IMR-90 (cell line): ENCODE data around the gene NEURL1B. TPM values are rescaled to one million over a fixed set of nuclear protein-coding genes. Genes with fewer than 3 reads are reported as not detected.

Source experiments
- ATAC-seq: fragments of 200-7000 bp; cut with Tn5 transposase; 2 replicates; pipeline ENCODE4 v1.9.1; 2020; ENCODE audit warnings: low read depth, mild to moderate bottlenecking, moderate library complexity
- BruUV-seq: library from RNA; stranded (reverse); fragments of 400-500 nt; replicated peaks from 2 replicates; lab custom pipeline; 2021; lab: Mats Ljungman, UMichigan
- CTCF ChIA-PET: fragments of 300-600 bp; formaldehyde crosslinking; extraction: SDS; loops from one replicate; lab custom pipeline; 2021; ENCODE audit warnings: antibody characterized with exemption; lab: Yijun Ruan, JAX
- POLR2A ChIA-PET: fragments of 300-600 bp; sonication (Branson Sonifier 250); formaldehyde crosslinking; loops from one replicate; lab custom pipeline; 2022; ENCODE audit warnings: antibody characterized with exemption; ENCODE audit not compliant: unreplicated experiment; lab: Charles Lee
- DNase-seq: peaks from one replicate; pipeline ENCODE4 v3.0.0; 2013
- H2AFZ ChIP-seq: replicated peaks from 2 replicates; pipeline ENCODE3; 2013; ENCODE audit warnings: low read length, mild to moderate bottlenecking; ENCODE audit not compliant: poor library complexity
- H2AK5ac ChIP-seq: 2 replicates; pipeline ENCODE4 v1.6.1; 2013; ENCODE audit warnings: low read depth, low read length, inconsistent platforms
- H2AK9ac ChIP-seq: replicated peaks from 2 replicates; pipeline ENCODE3; 2013; ENCODE audit warnings: mild to moderate bottlenecking, low read depth, low read length, moderate library complexity; ENCODE audit not compliant: poor library complexity
- H2BK120ac ChIP-seq: 2 replicates; pipeline ENCODE4 v1.6.1; 2013; ENCODE audit warnings: low read depth, low read length, inconsistent platforms
- H2BK15ac ChIP-seq: 3 replicates; pipeline ENCODE4 v1.6.1; 2013; ENCODE audit warnings: low read depth, low read length, inconsistent platforms
- H2BK20ac ChIP-seq: 2 replicates; pipeline ENCODE4 v1.6.1; 2013; ENCODE audit warnings: low read depth, mild to moderate bottlenecking, inconsistent platforms, low read length, moderate library complexity
- H2BK5ac ChIP-seq: 2 replicates; pipeline ENCODE4 v1.6.1; 2013; ENCODE audit warnings: mild to moderate bottlenecking, low read depth, low read length, inconsistent platforms; ENCODE audit not compliant: poor library complexity, severe bottlenecking
- H3K14ac ChIP-seq: replicated peaks from 2 replicates; pipeline ENCODE4 v1.6.1; 2013; ENCODE audit warnings: low read depth, low read length, inconsistent platforms
- H3K18ac ChIP-seq: 2 replicates; pipeline ENCODE4 v1.6.1; 2013; ENCODE audit warnings: low read depth, low read length, control low read depth
- H3K23ac ChIP-seq: 2 replicates; pipeline ENCODE4 v1.6.1; 2013; ENCODE audit warnings: low read depth, low read length, inconsistent platforms
- H3K27ac ChIP-seq: 2 replicates; pipeline ENCODE4 v1.5.1; 2013; ENCODE audit warnings: mild to moderate bottlenecking, control low read depth, low read length; ENCODE audit not compliant: insufficient read depth
- H3K27me3 ChIP-seq: 2 replicates; pipeline ENCODE4 v1.6.1; 2013; ENCODE audit warnings: low read length; ENCODE audit not compliant: control insufficient read depth, insufficient read depth
- H3K36me3 ChIP-seq: 2 replicates; pipeline ENCODE4 v1.6.1; 2013; ENCODE audit warnings: low read length, mixed read lengths; ENCODE audit not compliant: control insufficient read depth, insufficient read depth
- H3K4ac ChIP-seq: 2 replicates; pipeline ENCODE4 v1.6.1; 2013; ENCODE audit warnings: low read depth, low read length, inconsistent platforms
- H3K4me1 ChIP-seq: 2 replicates; pipeline ENCODE4 v1.6.1; 2013; ENCODE audit warnings: low read length, mixed read lengths; ENCODE audit not compliant: control insufficient read depth, insufficient read depth
- H3K4me2 ChIP-seq: 2 replicates; pipeline ENCODE4 v1.6.1; 2013; ENCODE audit warnings: low read depth, mild to moderate bottlenecking, control low read depth, low read length, moderate library complexity
- H3K4me3 ChIP-seq: 2 replicates; pipeline ENCODE4 v1.5.1; 2013; ENCODE audit warnings: low read depth, mild to moderate bottlenecking, control low read depth, low read length, moderate library complexity; ENCODE audit not compliant: insufficient read depth
- H3K56ac ChIP-seq: 2 replicates; pipeline ENCODE4 v1.6.1; 2013; ENCODE audit warnings: low read length, inconsistent platforms; ENCODE audit not compliant: insufficient read depth; ENCODE audit errors: extremely low read depth
- H3K79me1 ChIP-seq, 2 experiments: 2 replicates each; pipeline ENCODE4 v1.6.1; 2013; ENCODE audit warnings: low read length in 2 of 2, inconsistent platforms in 1 of 2, low read depth in 1 of 2
- H3K9ac ChIP-seq: 2 replicates; pipeline ENCODE4 v1.6.1; 2013; ENCODE audit warnings: low read depth, low read length, control low read depth
- H3K9me1 ChIP-seq: 2 replicates; pipeline ENCODE4 v1.6.1; 2013; ENCODE audit warnings: low read length, inconsistent platforms; ENCODE audit not compliant: insufficient read depth
- H3K9me3 ChIP-seq: 2 replicates; pipeline ENCODE4 v1.6.1; 2013; ENCODE audit warnings: low read length; ENCODE audit not compliant: control insufficient read depth, insufficient read depth
- H4K20me1 ChIP-seq: 2 replicates; pipeline ENCODE4 v1.6.1; 2013; ENCODE audit warnings: low read length, inconsistent platforms; ENCODE audit not compliant: insufficient read depth
- H4K5ac ChIP-seq: 2 replicates; pipeline ENCODE4 v1.6.1; 2013; ENCODE audit warnings: mild to moderate bottlenecking, low read depth, low read length, control low read depth
- H4K8ac ChIP-seq, 2 experiments: 2 replicates each; pipeline ENCODE4 v1.6.1; 2013; ENCODE audit warnings: low read depth in 2 of 2, low read length in 2 of 2, control low read depth in 1 of 2, inconsistent platforms in 1 of 2
- H4K91ac ChIP-seq: 2 replicates; pipeline ENCODE4 v1.6.1; 2013; ENCODE audit warnings: low read depth, low read length, inconsistent platforms; ENCODE audit not compliant: insufficient read depth
- FOS ChIP-seq: fragments of 150-350 bp; IDR thresholded peaks from 2 replicates; pipeline ENCODE4 v1.6.1; 2016; ENCODE audit warnings: low read depth, low read length
- NFE2L2 ChIP-seq: fragments of 150-350 bp; IDR thresholded peaks from 2 replicates; pipeline ENCODE4 v1.6.1; 2016; ENCODE audit warnings: low read depth, mild to moderate bottlenecking, low read length
- WGBS, 2 experiments: methylation state at CpG; one replicate each; pipeline versions ENCODE4 v1.1.5 to v1.1.7; 2013; ENCODE audit warnings: missing lambda C conversion rate in 2 of 2; ENCODE audit not compliant: insufficient read length in 1 of 2; ENCODE audit errors: extremely low coverage in 2 of 2; 5-methylcytosine and 5-hydroxymethylcytosine counted together
- dilution Hi-C: fragments of 300-500 bp; cut with HindIII; formaldehyde crosslinking; loops from one replicate; pipeline ENCODE4 v1.14.3; 2018; ENCODE audit warnings: low sequenced_read_pairs; ENCODE audit not compliant: unreplicated experiment
- in situ Hi-C: fragments of 300-500 bp; cut with MboI; formaldehyde crosslinking; loops from 3 replicates; pipeline ENCODE4 v1.14.3; 2019; ENCODE audit warnings: low sequenced_read_pairs, inconsistent platforms, mixed read lengths
- intact Hi-C: fragments of 100-400 bp; cut with micrococcal nuclease; formaldehyde crosslinking; loops from 2 replicates; pipeline ENCODE4 v1.10.0; 2022
- polyA plus RNA-seq, 3 experiments: library from polyadenylated mRNA; depleted of rRNA; stranded (reverse); fragments of >200 nt; gene quantifications; 2 replicates each; pipeline ENCODE4 v1.2.3, GENCODE V29; 2012; ENCODE audit warnings: low replicate concordance in 1 of 3
- total RNA-seq: library from RNA; depleted of rRNA; stranded (reverse); fragments of >200 nt; gene quantifications from 2 replicates; pipeline ENCODE4 v1.2.3, GENCODE V29; 2012
- TF ChIP-seq, protein P1 (sequence below): fragments of 150-350 bp; IDR thresholded peaks from 2 replicates; pipeline ENCODE4 v1.6.1; 2016; ENCODE audit warnings: low read depth, mild to moderate bottlenecking, low read length, moderate library complexity, borderline replicate concordance
- TF ChIP-seq, protein P2 (sequence below): conservative IDR thresholded peaks from 2 replicates; pipeline ENCODE4 v1.5.1; 2012; ENCODE audit warnings: mild to moderate bottlenecking, low read depth, low read length, improper control_type of control experiment

Gene NEURL1B
- total and polyA plus RNA-seq, 2 of the 4 experiments (the other 2 are of a cell fraction): 1.8 to 2.8 TPM

DNA sequence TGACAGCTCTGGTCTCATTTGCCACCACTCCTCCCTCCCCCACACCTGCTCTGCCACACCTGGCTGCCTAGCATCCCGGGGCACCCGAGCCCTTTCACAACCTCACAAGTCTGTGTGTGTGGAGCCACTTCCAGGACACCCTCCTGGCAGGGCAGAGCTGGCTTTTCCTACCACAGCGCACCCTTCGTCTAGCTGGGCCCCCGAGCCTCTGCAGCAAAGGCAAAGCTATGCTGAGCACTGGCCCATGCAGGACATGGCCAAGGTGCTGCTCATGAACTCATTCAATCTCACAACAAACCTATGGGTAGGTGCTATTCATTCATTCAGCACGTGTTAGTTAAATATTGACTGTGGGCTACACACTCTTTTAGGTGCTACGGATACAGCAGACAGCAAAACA, 86.5 kb downstream of the NEURL1B start:
- POLR2A ChIA-PET: no interaction called here
- no peak overlapping the region for H3K4me3 ChIP-seq
- TF ChIP-seq, protein P1, sequence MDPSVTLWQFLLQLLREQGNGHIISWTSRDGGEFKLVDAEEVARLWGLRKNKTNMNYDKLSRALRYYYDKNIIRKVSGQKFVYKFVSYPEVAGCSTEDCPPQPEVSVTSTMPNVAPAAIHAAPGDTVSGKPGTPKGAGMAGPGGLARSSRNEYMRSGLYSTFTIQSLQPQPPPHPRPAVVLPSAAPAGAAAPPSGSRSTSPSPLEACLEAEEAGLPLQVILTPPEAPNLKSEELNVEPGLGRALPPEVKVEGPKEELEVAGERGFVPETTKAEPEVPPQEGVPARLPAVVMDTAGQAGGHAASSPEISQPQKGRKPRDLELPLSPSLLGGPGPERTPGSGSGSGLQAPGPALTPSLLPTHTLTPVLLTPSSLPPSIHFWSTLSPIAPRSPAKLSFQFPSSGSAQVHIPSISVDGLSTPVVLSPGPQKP: no peak
- no peak for TF ChIP-seq FOS
- TF ChIP-seq, protein P2, sequence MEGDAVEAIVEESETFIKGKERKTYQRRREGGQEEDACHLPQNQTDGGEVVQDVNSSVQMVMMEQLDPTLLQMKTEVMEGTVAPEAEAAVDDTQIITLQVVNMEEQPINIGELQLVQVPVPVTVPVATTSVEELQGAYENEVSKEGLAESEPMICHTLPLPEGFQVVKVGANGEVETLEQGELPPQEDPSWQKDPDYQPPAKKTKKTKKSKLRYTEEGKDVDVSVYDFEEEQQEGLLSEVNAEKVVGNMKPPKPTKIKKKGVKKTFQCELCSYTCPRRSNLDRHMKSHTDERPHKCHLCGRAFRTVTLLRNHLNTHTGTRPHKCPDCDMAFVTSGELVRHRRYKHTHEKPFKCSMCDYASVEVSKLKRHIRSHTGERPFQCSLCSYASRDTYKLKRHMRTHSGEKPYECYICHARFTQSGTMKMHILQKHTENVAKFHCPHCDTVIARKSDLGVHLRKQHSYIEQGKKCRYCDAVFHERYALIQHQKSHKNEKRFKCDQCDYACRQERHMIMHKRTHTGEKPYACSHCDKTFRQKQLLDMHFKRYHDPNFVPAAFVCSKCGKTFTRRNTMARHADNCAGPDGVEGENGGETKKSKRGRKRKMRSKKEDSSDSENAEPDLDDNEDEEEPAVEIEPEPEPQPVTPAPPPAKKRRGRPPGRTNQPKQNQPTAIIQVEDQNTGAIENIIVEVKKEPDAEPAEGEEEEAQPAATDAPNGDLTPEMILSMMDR: no peak
- TF ChIP-seq NFE2L2: no peak
- H3K27ac ChIP-seq: no peak overlapping the region
- 0 out of 2 replicates have a peak overlapping the region, but pooled peaks have one; percentile 20 for H2AK5ac ChIP-seq
- no peak overlapping the region for H2BK5ac ChIP-seq
- H3K9me1 ChIP-seq: 0 out of 2 replicates have a peak, but pooled peaks cover 1% of the 10 kb centered on the region
- no peak overlapping the region for H2BK15ac ChIP-seq
- H2AK9ac ChIP-seq: no peak overlapping the region
- no peaks in the 10 kb centered on the region for H3K9me3 ChIP-seq
- H3K79me1 ChIP-seq: no peaks in the 10 kb centered on the region
- DNase-seq (no peak), ATAC-seq (no peak)
- H3K9ac ChIP-seq: no peak overlapping the region
- dilution Hi-C loops (no loop called here), in situ Hi-C loops (no loop called here), intact Hi-C loops (no loop called here)
- no peak overlapping the region for H4K91ac ChIP-seq
- H3K4ac ChIP-seq: no peak overlapping the region
- no peak overlapping the region for H2BK120ac ChIP-seq
- no peak overlapping the region for H3K18ac ChIP-seq
- H2AFZ ChIP-seq: no peak overlapping the region
- CTCF ChIA-PET: no interaction called here
- H3K14ac ChIP-seq: no peak overlapping the region
- H3K4me2 ChIP-seq: no peak overlapping the region
- H4K20me1 ChIP-seq: no peaks in the 10 kb centered on the region
- no TSS peak for BruUV-seq
- no peak overlapping the region for H3K23ac ChIP-seq
- no peaks in the 10 kb centered on the region for H3K36me3 ChIP-seq
- no peaks in the 10 kb centered on the region for H3K4me1 ChIP-seq
- 50% methylated on average over 2 of the region's 7 CpGs; no CpG with 5 or more reads in 1 of the 2 experiments for WGBS, 2 experiments
- no peak overlapping the region for H2BK20ac ChIP-seq
- H3K27me3 ChIP-seq: peaks cover 5% of the 10 kb centered on the region; the same call in 1 of the 2 replicates
- H3K56ac ChIP-seq: no peak overlapping the region
- H4K5ac ChIP-seq: no peak overlapping the region
- no peak overlapping the region for H4K8ac ChIP-seq
